ENCODE results near the gene CDH5.

The CDH5 gene

DNA sequence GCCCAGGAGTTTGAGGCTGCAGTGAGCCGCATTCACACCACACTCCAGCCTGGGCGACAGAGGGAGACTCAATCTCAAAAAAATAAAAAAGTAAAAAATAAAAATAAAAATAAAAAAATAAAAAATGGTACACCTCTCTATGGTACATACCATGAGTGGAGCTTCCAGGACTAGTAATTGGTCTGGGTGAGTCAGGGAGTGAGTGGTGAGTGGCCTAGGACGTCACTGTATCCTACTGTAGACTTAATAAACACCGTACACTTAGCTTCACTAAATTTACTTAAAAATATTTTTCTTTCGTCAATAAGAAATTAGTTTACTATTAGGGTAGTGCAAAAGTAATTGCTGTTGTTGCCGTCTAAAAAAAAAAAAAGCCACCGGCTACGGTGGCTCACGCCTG, 9.0 kb downstream of the CDH5 start:
- DNase-seq = no peak

DNA sequence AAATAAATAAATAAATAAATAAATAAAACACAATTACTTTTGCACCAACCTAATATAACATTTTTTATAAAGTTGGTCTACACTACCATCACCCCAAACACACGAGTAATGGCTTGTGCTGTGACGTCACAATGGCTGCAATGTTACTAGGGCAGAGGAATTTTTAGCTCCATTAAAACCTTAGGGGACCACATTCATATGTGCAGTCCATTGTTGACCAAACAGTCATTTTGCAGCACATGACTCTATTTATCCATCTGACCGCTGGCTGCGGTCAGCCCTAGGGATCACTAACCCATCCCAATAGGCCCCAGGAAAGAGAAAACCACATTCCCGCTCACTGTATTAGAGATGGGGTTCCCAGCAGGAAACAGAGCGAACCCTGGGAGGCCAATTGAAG, 9.6 kb downstream of the CDH5 start:
- no peak for DNase-seq

DNA sequence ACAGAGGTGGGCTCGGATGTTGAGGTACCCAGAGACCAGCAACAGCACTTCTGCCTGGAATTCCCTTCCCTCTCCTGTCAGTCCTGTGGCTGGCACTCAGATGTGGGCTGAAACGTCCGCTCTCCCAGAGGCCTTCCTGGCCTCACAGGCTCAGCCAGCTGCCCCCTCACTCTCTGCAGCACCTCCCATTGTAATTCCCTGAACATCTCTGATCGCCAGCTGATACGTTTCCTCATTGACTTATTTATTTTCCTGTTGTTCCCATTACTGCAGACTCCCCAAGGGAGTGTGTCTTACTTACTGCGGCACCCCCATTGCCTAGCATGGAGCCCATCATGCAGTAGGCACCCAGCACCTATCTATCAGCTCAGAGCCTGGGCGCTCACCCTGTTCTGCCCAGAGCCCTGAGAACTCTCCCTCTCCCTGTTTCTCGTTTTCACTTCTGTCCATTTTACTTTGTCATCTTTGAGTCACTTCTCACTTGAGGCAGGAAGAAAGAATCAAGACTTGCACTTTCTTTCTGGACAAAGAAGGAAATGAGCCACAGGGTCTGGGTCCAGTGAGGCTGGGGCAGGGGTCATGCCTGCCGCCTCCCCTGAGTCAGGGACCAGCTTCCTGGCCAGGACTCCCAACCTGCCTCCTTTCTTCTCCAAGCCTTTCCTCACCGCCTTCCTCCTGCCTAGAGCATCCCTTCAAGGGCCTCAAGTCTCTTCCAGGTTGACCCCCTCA, 10.2 kb downstream of the CDH5 start:
- no peak for DNase-seq

DNA sequence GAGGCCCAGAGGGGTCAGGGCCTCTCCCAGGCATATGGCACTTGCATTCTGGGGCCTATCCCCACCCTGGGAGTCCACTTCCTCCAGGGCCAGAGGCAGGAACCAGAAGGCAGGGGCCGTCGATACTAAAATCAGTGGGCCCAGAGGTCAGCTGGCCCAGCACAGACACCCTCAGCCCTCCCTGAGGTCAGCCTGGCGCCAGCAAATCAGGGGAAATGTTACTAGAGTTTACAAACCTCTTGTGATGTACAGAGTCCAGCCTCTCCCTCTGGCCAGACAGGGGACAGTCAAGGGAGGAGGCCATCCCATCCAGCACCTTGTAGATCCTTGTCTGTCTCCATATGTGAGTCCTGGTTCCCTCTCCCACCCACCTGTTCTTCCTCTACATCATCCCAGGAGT, 10.8 kb downstream of the CDH5 start:
- DNase-seq = no peak

DNA sequence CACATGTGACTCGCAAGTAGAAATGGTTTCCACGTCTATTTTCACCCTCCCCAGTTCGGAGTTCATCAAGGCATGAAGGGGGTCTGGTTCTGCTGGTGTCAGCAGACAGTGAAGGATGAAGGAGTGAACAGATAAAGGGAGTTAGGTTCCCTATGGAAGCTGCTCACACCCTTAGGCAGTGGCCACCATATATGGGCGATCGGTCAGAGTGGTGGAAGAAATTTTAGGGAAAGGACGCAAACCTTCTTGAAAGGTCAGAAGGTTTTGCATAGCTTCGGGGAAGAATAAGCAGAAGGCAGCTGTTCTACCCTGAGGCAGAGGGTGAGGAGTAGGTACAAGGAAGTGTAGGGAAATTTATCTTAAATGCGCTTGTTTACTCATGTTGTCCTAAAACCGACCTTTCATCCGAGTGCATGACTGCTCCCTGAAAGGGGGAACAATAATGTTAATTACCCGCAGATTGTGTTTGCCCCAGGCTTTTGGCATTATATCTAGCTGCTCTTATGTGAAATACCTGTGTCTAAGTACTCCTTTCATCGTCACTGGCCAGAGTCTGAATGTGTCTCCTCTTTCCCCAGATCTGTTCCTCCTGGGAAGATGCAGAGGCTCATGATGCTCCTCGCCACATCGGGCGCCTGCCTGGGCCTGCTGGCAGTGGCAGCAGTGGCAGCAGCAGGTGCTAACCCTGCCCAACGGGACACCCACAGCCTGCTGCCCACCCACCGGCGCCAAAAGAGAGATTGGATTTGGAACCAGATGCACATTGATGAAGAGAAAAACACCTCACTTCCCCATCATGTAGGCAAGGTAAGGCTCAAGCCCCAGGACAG, 12.5 kb downstream of the CDH5 start:
- DNase-seq = no peak

DNA sequence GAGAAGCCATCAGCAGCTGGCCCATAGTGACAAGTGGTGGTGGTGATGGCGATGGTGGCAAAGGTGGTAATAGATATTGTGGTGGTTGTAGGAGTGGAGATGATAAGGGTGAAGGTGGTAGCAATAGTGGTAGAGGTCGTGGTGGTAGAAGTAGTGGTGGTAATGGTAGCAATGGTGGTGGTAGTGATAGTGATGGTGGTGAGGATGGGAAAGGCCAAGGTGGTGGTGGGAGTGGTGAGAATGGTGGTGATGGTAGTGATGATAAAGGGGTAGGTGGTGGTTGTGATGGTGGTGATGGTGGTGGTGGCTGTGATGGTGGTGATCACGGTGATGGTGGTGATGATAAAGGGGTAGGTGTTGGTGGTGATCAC, 13.1 kb downstream of the CDH5 start:
- no peak for DNase-seq

DNA sequence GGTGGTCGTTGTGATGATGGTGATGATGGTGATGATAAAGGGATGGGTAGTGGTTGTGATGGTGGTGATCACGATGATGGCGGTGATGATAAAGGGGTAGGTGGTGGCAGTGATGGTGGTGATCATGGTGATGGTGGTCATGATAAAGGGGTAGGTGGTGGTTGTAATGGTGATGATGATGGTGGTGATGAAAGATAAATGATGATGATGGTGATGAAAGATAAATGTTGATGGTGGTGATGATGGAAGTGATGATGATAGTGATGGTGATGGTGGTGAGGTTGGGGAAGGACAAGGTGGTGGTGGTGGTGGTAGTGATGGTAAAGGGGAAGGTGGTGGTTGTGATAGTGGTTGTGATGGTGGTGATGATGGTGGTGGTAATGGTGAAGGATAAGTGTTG, 13.9 kb downstream of the CDH5 start:
- DNase-seq = no peak

DNA sequence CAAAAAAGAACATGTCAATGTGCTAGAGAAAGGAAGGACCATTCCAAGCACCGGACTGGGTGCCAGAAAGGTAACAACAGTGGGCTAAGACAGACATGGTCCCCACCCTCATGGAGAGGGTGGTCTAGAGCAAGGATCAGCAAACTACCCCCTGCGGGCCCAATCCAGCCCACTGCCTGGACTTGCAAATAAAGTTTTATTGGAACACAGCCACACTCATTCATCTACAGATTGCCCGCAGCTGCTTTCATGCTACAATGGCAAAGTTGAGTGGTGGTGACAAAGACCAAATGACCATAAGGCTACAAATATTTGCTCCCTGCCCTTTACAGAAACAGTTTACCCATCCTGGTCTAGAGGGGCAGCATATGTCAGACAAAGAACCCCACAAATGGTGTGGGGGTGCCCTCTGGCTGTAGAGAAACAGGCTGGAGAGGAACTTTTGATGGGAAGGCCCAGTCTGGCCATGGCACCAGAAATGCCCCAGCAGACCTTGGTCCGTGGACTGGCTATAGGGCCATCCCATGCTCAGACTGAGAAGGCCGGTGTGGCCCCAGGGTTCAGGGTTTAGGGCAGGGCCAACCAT, 15.2 kb downstream of the CDH5 start:
- no peak for DNase-seq

DNA sequence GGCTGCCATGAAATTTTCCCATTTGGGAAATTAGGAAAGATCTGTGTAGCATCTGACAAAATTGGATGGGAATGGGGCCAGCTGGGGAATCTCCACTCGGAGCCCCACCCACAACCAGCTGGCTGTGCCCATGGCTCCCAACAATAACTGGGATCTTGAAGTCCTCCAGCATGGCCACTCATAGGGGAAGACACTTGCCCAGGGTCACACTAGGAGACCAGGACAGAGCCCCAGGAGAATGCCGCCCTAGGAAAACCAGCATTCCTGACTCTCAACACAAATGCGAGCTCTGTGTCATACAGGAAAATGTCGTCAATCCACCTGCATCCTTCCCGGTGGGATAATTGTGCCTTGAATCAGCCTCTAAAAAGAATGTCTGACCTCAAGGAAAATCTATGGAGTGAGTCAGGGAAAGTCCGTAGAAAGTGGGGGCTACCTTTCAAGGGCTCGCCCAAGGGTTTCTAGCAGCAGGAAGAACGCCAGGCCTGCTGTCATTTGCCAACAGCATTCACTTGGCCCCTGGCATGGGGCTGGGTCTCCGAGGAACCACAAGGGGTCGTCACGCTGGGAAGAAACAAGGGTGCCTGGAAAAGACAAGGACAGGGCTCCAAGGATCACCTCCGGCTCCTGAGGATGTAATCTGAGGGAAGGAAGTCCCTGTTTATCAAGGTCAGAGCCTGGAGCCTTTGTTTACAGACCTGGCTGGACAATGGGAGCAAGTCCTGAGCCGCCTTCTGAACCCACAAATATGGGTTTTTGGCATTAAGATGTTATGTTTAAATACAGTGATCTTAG, 15.9 kb downstream of the CDH5 start:
- DNase-seq = no peak

DNA sequence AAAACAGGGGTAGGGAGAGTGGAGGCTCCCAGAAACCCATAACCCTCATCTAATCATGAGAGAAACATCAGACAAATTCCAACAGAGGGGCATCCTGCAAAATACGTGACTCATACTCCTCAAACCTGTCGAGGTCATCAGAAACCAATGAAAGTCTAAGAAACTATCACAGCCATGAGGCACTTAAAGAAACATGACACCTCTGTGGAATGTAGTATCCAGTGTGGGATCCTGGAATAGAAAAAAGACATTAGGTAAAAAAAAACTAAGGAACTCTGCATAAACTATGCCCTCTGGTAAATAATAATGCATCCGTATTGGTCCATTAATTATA, 16.4 kb downstream of the CDH5 start:
- DNase-seq = no peak

DNA sequence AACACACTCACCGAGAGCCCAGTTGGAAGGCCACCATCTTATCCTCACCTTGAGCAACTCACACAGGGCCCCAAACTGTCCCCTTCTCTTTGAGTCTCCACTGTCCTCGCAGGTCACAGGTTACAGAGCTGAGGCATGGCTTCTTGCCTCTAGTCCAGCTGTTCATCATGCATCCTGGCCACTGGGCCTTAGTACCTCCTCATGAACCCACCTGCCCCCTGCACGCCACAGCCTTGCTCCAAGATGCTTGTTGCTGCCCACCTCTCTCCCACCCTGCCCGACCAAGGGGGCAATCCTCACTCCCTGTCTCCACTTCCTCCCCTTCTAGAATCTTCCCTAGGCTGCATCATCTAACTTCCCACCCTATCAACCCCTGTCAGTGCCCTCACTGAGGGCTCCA, 17.1 kb downstream of the CDH5 start:
- DNase-seq = no peak

DNA sequence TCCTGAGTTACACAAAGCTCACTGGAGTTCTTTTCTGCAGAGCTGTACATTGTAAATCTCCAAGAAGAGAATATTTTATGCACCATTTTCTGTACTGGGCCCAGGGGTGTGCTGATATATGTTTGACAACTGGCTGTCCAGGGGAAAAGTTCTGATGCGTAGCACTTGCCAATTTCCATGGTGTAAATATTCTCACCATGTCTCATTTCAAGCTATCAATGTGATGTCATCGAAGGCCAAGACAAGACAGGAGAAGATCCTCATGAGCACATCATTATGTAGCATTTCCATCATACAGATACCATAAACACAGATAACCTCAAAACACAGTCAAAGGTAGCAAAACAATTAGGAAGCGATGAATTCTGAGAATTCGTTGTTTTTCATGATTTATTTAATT, 18.9 kb downstream of the CDH5 start:
- no peak for DNase-seq

DNA sequence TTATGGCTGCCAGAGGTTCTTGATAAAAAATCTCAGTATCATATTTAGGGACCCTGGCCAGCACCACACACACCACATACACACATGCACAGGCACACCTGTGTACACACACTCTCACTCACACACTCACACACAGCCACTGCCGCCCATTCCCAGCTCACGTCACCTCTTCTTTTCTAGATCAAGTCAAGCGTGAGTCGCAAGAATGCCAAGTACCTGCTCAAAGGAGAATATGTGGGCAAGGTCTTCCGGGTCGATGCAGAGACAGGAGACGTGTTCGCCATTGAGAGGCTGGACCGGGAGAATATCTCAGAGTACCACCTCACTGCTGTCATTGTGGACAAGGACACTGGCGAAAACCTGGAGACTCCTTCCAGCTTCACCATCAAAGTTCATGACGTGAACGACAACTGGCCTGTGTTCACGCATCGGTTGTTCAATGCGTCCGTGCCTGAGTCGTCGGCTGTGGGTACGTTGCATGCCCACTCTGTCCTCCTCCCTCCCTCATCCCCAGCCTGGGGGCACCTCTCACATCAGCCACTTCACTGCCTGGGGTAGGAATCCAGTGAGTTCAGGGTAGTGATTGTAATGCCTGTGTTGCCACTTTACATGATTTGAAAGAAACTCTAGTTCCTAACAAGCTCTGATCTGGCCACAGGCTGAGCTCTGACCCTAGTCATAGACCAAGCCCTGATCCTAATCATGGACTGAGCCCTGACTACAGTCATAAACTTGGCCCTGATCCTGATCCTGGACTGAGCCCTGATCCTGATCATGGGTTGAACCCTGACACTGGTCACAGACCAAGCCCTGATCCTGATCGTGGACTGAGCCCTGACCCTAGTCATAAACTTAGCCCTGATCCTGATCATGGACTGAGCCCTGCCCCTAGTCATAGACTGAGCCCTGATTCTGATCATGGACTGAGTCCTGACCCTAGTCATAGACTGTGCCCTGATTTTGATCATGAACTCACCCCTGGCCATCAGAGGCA, 20.4 kb downstream of the CDH5 start:
- no peak for DNase-seq

DNA sequence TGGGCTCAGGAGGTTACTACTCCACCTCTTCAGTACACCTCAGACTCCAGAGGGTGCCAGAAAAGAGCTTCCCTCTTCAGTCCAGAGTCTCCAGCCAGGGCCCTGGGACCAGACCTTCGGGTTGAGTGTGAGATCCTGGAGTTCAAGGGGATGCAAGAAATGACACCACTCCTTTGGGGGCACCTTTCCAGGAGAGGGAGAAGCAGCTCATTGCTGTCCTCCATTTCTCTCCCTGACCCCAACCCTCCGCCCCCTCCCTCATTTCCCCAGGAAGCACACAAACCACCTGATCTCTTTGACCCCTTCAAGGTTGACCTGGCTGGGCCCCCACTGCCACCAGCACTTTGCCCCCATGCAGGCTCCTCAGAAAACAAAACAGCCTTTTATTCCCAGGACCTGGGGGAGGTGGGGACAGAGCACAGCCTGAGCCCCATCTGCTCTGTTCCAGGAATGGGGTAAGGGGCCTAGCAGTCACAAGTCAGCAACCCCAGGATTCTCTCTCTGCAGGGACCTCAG, 21.4 kb downstream of the CDH5 start:
- DNase-seq = no peak

DNA sequence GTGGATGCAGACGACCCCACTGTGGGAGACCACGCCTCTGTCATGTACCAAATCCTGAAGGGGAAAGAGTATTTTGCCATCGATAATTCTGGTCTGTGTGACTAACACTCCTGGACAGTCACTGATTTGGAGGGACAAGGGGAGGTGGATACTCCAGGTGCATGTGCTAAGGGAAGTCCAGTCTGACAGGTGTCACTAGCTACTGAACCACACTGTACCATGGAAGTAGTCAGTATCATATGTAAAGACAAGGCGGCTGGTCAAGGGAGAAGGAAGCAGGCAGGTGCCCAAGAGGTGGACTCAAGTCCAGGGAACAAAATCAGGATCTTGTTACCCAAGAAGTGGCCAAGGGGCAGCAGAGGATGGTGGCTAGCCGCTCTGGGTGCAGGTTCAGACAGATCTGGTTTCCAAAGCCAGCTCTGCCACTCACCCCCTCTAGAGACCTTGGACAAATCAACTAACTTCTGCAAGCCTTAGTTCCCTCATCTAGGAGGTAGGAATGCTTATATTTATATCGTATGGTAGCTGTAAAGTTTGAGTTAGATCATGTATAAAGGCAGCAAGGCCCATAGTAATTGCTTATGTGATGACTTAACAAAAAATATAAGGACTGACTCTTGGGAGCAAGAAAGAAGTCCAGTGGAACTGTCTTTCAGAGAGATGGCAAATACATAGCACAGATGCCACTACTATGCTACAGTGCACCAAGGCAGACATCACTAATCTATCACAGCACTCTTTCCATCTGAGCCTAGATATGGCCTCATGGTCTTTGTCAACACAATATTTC, 22.1 kb downstream of the CDH5 start:
- DNase-seq = no peak

DNA sequence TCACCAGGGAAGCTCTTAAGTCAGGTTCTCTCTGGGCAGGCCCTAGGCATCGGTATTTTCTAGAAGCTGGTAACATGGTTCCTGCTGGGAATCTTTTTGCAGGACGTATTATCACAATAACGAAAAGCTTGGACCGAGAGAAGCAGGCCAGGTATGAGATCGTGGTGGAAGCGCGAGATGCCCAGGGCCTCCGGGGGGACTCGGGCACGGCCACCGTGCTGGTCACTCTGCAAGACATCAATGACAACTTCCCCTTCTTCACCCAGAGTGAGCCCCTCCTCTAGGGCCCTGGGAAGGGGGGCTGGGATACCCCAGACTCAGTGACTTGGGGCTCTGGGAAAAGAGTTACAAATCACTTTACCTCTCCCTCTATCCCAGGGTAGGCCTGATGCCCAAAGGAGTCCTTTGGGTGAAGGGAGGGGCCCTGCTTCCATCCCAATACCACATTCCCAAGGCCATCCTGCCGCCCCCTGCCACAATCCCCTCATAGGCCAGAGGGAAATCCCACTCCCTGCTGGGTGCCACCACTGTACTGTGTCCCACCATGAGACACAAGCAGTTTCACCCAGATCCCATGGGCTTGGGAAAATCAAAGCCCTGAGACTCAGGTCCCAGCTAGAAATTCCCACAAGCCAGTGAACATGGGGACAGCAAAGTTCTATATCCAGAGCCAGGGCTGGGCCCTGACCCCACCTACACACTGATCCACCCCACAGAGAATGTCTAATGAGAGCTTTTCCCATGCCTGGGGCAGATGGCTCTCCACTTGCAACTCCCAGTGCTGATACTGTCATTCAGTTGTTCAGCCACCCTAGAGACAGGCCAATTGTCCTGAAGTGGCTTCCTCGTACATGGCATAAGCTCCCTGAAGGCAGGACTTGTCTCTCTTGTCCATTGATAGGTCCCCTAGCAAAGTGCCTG, 23.0 kb downstream of the CDH5 start:
- DNase-seq = no peak

DNA sequence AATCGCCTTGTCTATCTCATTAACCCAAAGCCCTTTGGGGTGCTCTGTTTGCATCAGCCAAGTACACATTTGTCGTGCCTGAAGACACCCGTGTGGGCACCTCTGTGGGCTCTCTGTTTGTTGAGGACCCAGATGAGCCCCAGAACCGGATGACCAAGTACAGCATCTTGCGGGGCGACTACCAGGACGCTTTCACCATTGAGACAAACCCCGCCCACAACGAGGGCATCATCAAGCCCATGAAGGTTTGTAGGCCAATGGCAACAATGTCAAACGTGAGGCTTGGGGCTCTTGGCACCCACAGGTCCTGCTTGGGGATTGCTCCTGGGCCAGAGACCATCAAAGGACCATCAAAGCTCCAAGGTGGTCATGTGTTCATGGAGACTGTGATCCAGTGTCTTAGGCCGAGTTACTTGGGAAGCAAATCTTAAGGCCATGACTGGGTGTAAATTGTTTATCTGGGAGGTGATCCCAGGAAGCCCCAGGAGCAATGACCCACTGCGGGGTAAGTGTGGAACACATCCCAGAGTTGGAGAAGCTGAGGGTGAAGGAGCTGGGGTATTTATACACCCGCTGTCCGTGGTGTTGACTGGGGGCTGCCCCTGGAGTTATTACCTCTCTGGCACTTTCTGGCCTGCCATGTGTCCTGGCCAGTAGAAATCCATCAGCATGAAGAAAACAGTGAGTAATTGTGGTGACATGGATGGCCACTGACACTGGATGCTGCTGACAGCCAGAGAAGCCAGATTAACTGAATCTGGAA, 24.0 kb downstream of the CDH5 start:
- DNase-seq = no peak

DNA sequence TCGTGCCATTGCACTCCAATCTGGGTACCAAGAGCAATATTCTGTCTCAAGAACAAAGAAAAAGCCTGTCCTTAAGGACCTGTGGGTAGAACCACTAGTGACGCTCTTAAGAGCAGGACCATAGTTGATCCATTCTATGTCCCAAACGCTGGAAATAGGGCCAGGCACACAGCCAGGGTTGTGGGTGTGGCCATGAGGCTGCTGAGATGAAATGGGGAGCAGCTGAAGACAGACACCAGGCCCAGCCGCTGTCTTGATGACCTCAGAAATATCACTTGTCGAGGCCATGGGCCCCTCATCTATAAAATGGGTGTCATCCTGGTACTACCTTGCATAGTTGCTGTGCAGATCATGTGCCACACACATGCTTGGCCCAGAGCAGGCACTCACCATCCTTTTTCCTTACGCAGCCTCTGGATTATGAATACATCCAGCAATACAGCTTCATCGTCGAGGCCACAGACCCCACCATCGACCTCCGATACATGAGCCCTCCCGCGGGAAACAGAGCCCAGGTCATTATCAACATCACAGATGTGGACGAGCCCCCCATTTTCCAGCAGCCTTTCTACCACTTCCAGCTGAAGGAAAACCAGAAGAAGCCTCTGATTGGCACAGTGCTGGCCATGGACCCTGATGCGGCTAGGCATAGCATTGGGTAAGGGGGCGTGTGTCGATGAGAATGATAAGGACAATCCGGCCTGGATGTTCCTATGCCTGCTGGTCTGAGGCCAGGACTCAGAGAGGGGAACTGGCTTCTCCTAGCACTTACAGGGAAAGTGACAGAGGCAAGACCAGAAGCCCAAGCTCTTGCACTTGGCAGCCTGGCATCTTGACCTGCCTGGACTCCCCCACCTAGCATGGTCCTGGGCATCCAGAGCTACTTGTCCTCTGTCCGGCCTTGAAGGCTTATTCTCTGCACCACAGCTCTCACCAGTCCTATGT, 25.5 kb downstream of the CDH5 start:
- DNase-seq = no peak

Measured in cerebellar nuclear complex (tissue), 1 donor.